AG04449 (cell line): ENCODE data around the gene PIK3AP1.

ENCODE experiments used
- CTCF ChIA-PET: fragments of 350-600 bp; formaldehyde crosslinking; extraction: SDS; loops from one replicate; lab custom pipeline; 2021; ENCODE audit warnings: antibody characterized with exemption; lab: Yijun Ruan, JAX
- POLR2A ChIA-PET: fragments of 400-600, 350-600 bp; formaldehyde crosslinking; extraction: SDS; loops from one replicate; lab custom pipeline; 2020; ENCODE audit warnings: antibody characterized with exemption, inconsistent platforms; lab: Yijun Ruan, JAX
- DNase-seq: peaks from one replicate; pipeline ENCODE4 v3.0.0-alpha.2; 2010; ENCODE audit warnings: low read depth, low spot score
- H3K4me3 ChIP-seq: 2 replicates; pipeline ENCODE4 v1.5.1; 2011; ENCODE audit warnings: low read depth, mild to moderate bottlenecking, control low read depth, low read length
- TF ChIP-seq, protein P1 (sequence below): IDR thresholded peaks from one replicate; pipeline ENCODE4 v1.5.1; 2011; ENCODE audit warnings: mild to moderate bottlenecking, moderate library complexity, low read length, control low read depth, inconsistent platforms; ENCODE audit not compliant: insufficient read depth; ENCODE audit errors: missing control alignments

Gene PIK3AP1

DNA sequence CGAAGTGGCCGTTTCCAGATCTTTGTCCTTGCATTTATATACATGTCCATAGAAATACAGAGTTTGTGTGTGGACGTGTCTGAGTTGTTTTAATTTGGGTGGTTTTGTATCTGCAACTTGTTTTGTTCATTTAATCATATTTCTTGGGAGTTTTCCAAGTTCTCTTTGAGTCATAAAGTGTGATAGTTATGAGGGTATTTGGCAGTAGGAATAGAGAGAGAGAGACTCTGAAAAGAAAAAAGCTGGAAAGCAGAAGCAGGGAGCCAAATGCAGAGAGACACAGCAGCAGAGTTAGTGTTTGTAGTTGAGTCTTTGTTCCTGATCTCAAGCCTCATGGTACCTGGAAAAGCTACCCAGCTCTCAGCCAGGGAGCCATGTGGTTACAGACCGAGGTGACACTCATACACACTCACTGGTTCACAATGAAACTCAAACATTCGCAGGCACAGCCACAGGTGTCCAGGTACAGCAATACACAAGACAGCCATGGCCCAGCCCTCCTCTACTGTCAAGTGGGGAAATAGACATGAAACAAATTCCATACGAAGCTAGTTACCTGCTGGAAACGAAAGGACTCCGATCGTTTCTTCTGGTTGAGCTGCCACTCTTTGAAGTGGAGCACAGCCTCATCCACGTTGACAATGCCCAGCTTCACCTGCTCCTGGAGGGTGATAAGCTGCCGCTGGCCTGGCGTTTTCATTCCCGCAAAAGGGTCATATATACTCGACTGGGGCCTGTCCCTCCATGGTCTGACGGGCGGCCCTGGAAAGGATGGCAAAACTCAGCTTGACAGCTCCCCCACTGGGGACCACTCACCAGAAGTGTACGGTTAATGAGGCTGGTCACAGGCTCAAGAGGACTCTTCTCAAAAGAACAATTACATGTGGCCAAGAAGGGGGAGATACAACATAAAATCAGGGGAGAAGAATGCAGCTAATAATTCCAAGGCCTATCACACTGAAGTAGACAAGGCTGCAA lies 100.2 kb downstream of the PIK3AP1 start:
- CTCF ChIA-PET: interaction anchor here (0.5 to 4.8 kb wide), 2 partner anchors 21 to 531 kb away, joined by 3 to 21 read pairs; no protein-coding TSS in a partner anchor

DNA sequence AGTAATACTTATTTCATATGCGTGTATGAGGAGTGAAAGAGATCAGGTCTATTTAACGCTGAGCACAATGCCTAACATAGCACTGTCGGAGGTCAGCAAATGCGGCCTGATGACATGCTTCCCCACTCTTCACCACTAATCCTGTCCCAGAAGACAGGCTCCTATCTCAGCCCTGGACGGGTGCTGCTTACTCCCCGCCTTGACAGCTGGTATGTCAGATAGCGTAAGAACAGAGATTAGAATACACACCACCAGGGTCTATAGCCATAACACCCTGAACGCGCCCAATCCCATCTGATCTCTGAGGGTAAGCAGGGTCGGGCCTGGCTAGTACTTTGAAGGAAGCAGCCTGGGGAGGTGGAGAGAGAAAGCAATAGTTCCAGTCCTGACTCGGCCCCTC lies 101.2 kb downstream of the PIK3AP1 start:
- no peak overlapping the region for H3K4me3 ChIP-seq
- no peak for DNase-seq
- TF ChIP-seq, protein P1, sequence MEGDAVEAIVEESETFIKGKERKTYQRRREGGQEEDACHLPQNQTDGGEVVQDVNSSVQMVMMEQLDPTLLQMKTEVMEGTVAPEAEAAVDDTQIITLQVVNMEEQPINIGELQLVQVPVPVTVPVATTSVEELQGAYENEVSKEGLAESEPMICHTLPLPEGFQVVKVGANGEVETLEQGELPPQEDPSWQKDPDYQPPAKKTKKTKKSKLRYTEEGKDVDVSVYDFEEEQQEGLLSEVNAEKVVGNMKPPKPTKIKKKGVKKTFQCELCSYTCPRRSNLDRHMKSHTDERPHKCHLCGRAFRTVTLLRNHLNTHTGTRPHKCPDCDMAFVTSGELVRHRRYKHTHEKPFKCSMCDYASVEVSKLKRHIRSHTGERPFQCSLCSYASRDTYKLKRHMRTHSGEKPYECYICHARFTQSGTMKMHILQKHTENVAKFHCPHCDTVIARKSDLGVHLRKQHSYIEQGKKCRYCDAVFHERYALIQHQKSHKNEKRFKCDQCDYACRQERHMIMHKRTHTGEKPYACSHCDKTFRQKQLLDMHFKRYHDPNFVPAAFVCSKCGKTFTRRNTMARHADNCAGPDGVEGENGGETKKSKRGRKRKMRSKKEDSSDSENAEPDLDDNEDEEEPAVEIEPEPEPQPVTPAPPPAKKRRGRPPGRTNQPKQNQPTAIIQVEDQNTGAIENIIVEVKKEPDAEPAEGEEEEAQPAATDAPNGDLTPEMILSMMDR: no peak
- ChIA-PET POLR2A (no interaction called here), CTCF (interaction anchor here (4.8 kb wide), 1 partner anchor 22 kb away, joined by 21 read pairs; no protein-coding TSS in a partner anchor)

More for the DNA sequence above, 100.2 kb downstream of the PIK3AP1 start:
- TF ChIP-seq, protein P1: no peak
- DNase-seq: no peak
- no peak overlapping the region for H3K4me3 ChIP-seq
- POLR2A ChIA-PET: no interaction called here

DNA sequence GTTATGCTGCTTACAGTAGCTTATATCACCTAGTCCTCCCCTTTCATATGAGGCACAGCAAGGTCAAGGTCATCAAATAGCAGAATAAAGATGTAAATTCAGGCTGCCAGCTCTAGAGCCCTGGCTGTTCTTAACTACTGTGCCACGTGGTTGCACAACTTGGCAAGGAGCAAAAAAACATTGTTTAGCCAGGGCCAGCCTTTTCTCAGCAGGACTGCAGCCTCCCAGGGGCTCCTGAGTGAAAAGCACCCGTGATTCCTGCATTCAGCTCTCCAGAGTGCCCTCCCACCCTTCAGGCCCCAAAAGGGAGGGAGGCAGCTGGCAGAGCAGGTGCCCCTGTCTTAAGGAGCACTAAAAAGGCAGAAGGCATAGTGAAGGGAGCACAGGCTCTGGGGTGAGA lies 101.7 kb downstream of the PIK3AP1 start:
- DNase-seq: no peak

DNA sequence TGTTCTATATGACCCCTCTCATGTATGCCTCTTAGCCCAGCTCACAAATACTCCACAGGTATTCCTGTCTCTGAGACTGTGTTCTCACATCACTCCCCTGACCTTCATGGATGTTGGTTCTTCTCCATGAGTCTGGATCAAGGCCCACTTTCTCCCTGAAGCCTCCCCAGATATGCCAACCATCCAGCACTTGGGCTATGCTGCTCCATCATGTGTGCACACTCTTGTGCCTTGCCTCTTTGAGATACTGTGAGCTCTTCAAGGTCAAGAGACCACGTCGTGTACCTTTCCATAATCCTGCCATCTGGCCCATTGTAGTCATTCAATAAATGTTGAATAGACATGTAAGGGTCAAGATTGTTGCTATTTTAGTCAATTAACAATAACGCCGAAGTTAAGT lies 103.4 kb downstream of the PIK3AP1 start:
- TF ChIP-seq, protein P1: no peak
- no peak for DNase-seq
- ChIA-PET POLR2A (no interaction called here), CTCF (interaction anchor here (0.9 kb wide), 1 partner anchor 189 kb away, joined by 3 read pairs; no protein-coding TSS in a partner anchor)
- H3K4me3 ChIP-seq: no peak overlapping the region

More for the DNA sequence above, 101.7 kb downstream of the PIK3AP1 start:
- CTCF ChIA-PET: interaction anchor here (4.8 kb wide), 1 partner anchor 23 kb away, joined by 21 read pairs; no protein-coding TSS in a partner anchor
- H3K4me3 ChIP-seq: no peak overlapping the region
- TF ChIP-seq, protein P1: no peak
- POLR2A ChIA-PET: no interaction called here

DNA sequence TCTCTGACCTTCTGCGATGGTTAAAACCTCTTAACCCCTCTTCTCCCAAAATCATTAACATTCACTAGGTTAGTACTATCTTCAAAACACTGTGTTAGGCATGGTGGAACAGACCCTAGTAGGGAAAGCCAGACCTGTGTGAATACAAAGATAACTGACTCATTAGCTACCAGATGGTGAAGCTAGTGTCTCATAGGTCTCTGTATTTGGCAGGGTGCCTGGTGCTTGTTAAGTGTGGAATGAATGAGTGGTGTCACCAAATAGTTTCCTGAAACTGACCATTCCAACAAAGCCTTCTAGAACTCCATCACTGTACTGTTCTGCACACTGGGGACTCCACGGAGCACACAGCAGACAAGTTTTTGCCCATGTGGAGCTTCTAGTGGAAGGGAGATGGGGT lies 105.8 kb downstream of the PIK3AP1 start:
- POLR2A ChIA-PET: no interaction called here
- DNase-seq: peak; percentile 59
- H3K4me3 ChIP-seq: no peak overlapping the region
- CTCF ChIA-PET: no interaction called here
- TF ChIP-seq, protein P1: no peak

DNA sequence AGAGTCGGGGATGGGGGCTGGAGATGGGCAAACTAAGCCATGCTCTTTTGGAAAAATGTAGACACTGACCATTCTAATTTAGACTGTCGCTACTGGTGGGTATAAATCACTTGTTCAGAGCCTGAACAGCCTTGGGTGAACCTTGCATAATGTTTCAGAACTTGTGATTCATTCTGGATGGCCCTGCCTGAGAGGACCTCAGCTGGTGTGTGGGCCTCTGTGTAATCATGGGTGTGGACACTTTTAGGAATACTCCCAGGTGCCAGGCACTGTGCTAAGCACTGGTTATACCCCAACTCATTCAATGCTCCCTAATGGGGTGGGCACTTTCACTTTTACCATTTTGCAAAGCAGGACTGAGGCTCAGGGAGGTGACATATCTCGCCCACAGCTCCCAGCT lies 106.7 kb downstream of the PIK3AP1 start:
- no peak for DNase-seq
- ChIA-PET CTCF (no interaction called here), POLR2A (no interaction called here)
- TF ChIP-seq, protein P1: no peak
- H3K4me3 ChIP-seq: no peak overlapping the region
